GM20000 (cell line): ENCODE data around the gene CD300A.
A peak's percentile ranks its signal among the peaks of the same experiment; 100 is the strongest.

ENCODE experiments used
- DNase-seq: peaks from one replicate; pipeline ENCODE4 v3.0.0; 2012; ENCODE audit warnings: low spot score
- TF ChIP-seq, protein P1 (sequence below): IDR thresholded peaks from 2 replicates; pipeline ENCODE4 v1.5.1; 2012; ENCODE audit warnings: mild to moderate bottlenecking, control low read depth; ENCODE audit errors: extremely low read depth, missing control alignments

Gene CD300A

DNA sequence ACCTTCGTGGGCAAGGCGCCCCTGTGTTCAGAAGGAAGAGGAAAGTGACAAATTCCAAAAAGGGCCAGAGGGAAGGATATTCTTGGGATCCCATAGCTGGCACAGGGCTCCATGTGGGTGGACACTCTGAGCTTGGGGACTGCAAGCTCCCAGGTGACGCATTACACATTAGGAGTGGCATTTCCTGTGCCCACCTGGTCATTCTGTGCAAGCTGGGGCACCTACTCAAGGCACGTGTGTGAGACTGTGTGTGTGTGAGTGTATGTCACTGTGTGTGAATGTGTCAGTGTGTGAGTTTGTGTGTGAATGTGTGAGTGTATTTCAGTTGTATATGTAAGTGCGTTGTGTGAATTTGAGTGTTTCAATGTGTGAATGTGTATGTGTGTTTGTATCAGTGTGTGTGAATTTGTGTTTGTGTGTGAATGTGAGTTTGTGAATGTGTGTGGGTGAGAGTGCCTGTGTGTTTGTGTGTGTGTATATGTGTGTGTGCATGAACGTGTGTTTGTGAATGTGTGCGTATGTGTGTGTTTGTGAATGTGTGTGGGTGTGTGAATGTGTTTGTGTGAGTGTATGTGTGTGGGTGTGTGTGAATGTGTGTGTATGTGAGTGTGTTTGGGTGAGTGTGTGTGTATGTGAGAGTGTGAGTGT, 1.6 kb upstream of the CD300A start:
- DNase-seq, result no peak
- TF ChIP-seq, protein P1, sequence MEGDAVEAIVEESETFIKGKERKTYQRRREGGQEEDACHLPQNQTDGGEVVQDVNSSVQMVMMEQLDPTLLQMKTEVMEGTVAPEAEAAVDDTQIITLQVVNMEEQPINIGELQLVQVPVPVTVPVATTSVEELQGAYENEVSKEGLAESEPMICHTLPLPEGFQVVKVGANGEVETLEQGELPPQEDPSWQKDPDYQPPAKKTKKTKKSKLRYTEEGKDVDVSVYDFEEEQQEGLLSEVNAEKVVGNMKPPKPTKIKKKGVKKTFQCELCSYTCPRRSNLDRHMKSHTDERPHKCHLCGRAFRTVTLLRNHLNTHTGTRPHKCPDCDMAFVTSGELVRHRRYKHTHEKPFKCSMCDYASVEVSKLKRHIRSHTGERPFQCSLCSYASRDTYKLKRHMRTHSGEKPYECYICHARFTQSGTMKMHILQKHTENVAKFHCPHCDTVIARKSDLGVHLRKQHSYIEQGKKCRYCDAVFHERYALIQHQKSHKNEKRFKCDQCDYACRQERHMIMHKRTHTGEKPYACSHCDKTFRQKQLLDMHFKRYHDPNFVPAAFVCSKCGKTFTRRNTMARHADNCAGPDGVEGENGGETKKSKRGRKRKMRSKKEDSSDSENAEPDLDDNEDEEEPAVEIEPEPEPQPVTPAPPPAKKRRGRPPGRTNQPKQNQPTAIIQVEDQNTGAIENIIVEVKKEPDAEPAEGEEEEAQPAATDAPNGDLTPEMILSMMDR, result no peak

DNA sequence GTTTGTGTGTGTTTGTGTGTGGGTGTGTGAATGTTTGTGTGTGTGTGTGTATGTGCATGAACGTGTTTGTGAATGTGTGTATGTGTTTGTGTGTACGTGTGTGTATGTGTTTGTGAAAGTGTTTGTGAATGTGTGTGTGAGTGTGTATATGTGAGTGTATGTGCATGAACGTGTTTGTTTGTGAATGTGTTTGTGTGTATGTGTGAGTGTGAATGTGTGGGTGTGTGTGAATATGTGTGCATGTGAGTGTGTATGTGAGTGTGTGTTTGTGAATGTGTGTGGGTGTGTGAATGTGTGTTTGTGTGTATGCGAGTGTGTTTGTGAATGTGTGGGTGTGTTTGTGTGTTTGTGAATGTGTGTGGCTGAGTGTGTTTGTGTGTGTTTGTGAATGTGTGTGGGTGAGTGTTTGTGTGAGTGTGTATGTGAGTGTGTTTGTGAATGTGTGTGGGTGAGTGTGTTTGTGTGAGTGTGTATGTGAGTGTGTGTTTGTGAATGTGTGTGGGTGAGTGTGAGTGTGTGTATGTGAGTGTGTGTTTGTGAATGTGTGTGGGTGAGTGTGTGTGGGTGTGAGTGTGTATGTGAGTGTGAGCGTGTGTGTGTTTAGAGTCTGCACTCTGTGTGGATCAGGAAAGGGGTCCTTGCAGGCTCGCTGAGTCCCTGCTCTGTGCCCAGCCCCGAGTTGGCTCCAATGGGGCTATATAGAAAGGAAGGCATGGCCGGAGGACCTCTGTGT, 890 bp upstream of the CD300A start:
- TF ChIP-seq, protein P1, result no peak
- DNase-seq, result no peak

DNA sequence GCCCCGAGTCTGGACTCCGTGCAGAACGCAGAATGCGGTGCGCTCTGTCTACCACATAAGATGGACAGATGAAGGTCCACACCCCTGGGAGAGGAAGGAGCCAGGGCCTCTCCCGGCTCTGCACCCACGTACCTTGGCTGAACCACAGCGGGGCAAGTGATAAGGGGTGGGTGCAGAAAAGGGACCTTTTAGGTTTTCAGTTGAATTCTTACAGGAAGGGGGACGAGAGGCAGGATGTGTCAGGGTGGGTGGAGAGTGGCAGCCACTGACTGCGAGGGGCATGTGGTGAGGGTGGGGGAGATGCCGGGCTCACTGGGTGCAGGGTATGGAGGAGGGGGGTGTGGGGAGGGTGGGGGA, 372 bp downstream of the CD300A start:
- TF ChIP-seq, protein P1, result no peak
- DNase-seq, result no peak

DNA sequence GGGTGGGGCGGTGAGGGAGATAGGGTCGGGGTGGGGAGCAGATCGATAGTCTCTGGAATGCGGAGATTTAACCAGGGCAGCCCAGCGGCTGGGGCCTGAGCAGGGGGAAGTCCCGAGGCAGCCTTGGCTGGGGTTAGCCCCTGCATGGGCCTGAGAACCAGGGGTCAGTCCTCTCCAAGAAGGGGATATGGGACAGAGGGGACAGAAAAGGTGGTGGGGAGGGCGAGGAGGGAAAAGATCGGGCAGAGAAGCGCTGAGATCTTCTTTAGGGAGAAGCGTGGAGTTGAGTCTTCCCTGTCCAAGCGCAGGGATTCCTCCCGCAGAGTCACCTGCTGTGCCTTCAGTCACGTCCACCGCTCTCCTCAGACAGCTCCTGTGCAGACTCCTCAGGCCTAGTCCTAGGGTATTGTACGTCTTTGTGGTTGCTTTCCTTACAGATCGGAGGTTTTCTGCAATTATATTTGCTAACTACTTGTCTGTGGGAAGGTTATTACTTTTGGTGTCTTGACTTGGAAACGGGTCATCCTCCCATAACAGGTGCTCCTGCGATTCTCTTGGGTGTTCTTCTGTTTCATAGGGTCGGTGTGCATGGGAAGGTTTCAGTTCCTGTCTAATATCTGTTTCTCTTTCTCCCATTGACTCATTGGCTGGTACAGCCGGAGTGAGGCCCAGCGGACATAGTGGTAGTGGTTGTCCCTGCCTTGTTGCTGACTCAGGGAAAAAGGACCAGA, 952 bp downstream of the CD300A start:
- TF ChIP-seq, protein P1, result no peak

DNA sequence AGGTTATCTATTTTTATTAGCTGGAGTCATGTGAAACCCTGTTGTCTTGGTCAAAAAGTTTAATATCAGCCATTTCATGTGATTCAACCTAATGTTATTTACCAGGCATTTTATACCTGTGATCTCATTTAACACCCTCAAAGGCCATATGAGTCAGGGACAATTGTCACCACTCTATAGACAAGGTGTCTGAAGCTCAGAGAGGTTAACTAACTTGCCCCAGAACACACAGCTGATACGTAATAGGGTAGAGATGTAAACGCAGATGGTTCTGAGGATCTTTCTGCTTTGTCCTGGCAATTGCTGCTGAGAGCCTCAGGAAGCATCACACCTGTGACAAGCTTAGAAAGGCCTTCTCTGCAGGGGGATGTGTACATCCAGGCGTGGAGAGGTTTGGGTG, 4.9 kb downstream of the CD300A start:
- DNase-seq, result no peak
- TF ChIP-seq, protein P1, result no peak

More for the DNA sequence above, 952 bp downstream of the CD300A start:
- DNase-seq, result peak; percentile 79

DNA sequence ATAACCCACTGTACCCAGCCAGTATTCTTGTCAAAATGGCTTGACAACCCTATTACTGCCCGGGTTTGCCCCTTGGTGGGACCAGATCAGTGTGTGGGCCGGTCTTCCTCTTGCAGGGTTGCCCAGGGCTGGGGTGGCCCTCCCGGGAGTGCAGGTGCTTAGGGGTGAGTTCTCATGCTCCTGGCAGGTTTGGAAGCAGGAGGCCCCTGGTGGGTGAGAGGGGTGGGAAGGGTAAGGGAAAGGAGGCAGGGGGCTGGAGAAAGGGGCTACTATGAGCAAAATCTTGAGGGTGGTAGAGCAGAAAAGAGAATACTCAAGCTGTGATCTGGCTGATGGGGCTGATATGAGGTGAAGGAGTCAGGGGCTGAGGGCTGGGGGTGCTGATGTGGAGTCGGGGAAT, 6.5 kb downstream of the CD300A start:
- DNase-seq, result no peak
- TF ChIP-seq, protein P1, result no peak

DNA sequence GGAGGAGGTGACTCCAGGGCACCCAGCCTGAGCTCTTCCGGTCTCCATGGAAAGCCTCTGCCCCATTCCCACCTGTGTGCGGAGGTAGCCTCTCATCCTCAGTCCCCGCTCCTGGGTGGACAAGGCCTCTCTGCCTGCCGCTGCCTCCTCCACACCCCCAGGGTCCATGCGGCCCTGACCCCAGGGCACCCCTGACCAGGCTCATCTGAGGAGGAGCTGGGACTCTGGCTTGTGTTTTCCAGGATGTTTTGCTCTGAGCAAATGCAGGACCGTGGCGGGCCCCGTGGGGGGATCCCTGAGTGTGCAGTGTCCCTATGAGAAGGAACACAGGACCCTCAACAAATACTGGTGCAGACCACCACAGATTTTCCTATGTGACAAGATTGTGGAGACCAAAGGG, 6.9 kb downstream of the CD300A start:
- TF ChIP-seq, protein P1, result no peak

More for the DNA sequence above, 6.9 kb downstream of the CD300A start:
- DNase-seq, result no peak
